B cell (primary cell): Measurements from ENCODE around the gene PPP1R18. TPM values are rescaled to one million over a fixed set of nuclear protein-coding genes. Genes with fewer than 3 reads are reported as not detected.
A peak's percentile ranks its signal among the peaks of the same experiment; 100 is the strongest.

Source experiments
- ATAC-seq: fragments of 200-7000 bp; cut with Tn5 transposase; one replicate; pipeline ENCODE4 v1.10.0; 2021; ENCODE audit warnings: low read depth, mild to moderate bottlenecking, moderate number of reproducible peaks, moderate library complexity
- CTCF ChIA-PET: fragments of 350-600 bp; sonication (Branson Sonifier 250); formaldehyde crosslinking; loops from one replicate; lab custom pipeline; 2021; ENCODE audit warnings: antibody characterized with exemption, inconsistent platforms; lab: Charles Lee
- POLR2A ChIA-PET: fragments of 350-600 bp; sonication (Branson Sonifier 250); formaldehyde crosslinking; loops from one replicate; lab custom pipeline; 2021; ENCODE audit warnings: antibody characterized with exemption; lab: Charles Lee
- DNase-seq: peaks from one replicate; pipeline ENCODE4 v3.0.0; 2013
- H2AFZ ChIP-seq: 2 replicates; pipeline ENCODE4 v1.6.1; 2012; ENCODE audit warnings: mild to moderate bottlenecking, low read depth, low read length; ENCODE audit not compliant: insufficient read depth, poor library complexity, severe bottlenecking
- H3K27ac ChIP-seq, 2 donors: 1 replicate in 1 of 2; 2 replicates in 1 of 2; pipeline ENCODE4 v1.5.1; 2012 to 2013; ENCODE audit warnings: low read length in 2 of 2, mild to moderate bottlenecking in 2 of 2, moderate library complexity in 1 of 2
- H3K27me3 ChIP-seq, 4 experiments: fragments of 200-600 bp in 1 of 4; sonication (generic) in 1 of 4; replicated peaks in 1 of 4; 1 replicate in 2 of 4; 2 replicates in 2 of 4; pipeline versions ENCODE4 v1.6.1 to v1.7.0; 2013 to 2016; ENCODE audit warnings: low read length in 3 of 4, mild to moderate bottlenecking in 2 of 4, mixed read lengths in 1 of 4, moderate library complexity in 1 of 4; ENCODE audit not compliant: insufficient read depth in 4 of 4, control insufficient read depth in 3 of 4; ENCODE audit errors: control extremely low read depth in 1 of 4
- H3K36me3 ChIP-seq, 2 experiments: replicated peaks in 1 of 2; 1 replicate in 1 of 2; 2 replicates in 1 of 2; pipeline versions ENCODE4 v1.6.1 to v1.7.1; 2013; ENCODE audit warnings: low read length in 1 of 2; ENCODE audit not compliant: insufficient read depth in 2 of 2, control insufficient read depth in 1 of 2; ENCODE audit errors: control extremely low read depth in 1 of 2, extremely low read depth in 1 of 2
- H3K4me1 ChIP-seq, 2 donors: fragments of 200-600 bp in 1 of 2; sonication (generic) in 1 of 2; 1 replicate in 1 of 2; 2 replicates in 1 of 2; pipeline versions ENCODE4 v1.5.1 to v1.6.1; 2013 to 2017; ENCODE audit warnings: low read length in 2 of 2; ENCODE audit not compliant: control insufficient read depth in 2 of 2, insufficient read depth in 2 of 2
- H3K4me2 ChIP-seq: replicated peaks from 2 replicates; pipeline ENCODE3; 2012; ENCODE audit warnings: mild to moderate bottlenecking, low read depth, low read length; ENCODE audit not compliant: poor library complexity, severe bottlenecking
- H3K4me3 ChIP-seq, 5 experiments: fragments of 200-600 bp in 1 of 5; sonication (generic) in 1 of 5; 1 replicate in 3 of 5; 2 replicates in 2 of 5; pipeline versions ENCODE4 v1.5.1 to v1.7.0; 2011 to 2016; ENCODE audit warnings: low read length in 4 of 5, mild to moderate bottlenecking in 4 of 5, low read depth in 2 of 5, control low read depth in 1 of 5, moderate library complexity in 1 of 5; ENCODE audit not compliant: insufficient read depth in 1 of 5; ENCODE audit errors: control extremely low read depth in 1 of 5, extremely low read depth in 1 of 5
- H3K79me2 ChIP-seq: fragments of 200-600 bp; sonication (generic); one replicate; pipeline ENCODE4 v1.6.0; 2016; ENCODE audit warnings: low read length; ENCODE audit not compliant: control insufficient read depth, insufficient read depth
- H3K9ac ChIP-seq: fragments of 200-600 bp; sonication (generic); 2 replicates; pipeline ENCODE4 v1.6.1; 2017; ENCODE audit warnings: mild to moderate bottlenecking, low read length, moderate library complexity
- H3K9me3 ChIP-seq, 3 donors: one replicate each; pipeline versions ENCODE4 v1.6.1 to v1.7.1; 2013; ENCODE audit warnings: low read length in 2 of 3; ENCODE audit not compliant: control insufficient read depth in 2 of 3, insufficient read depth in 1 of 3; ENCODE audit errors: control extremely low read depth in 1 of 3
- H4K20me1 ChIP-seq: 2 replicates; pipeline ENCODE4 v1.6.0; 2012; ENCODE audit warnings: mild to moderate bottlenecking, low read length; ENCODE audit not compliant: insufficient read depth, control insufficient read depth, poor library complexity, severe bottlenecking
- H3K27ac Mint-ChIP-seq: one replicate; pipeline ENCODE4 v1.8.0; 2021; ENCODE audit warnings: mixed read lengths
- H3K27me3 Mint-ChIP-seq: one replicate; pipeline ENCODE4 v1.8.0; 2021; ENCODE audit warnings: mixed read lengths
- H3K4me1 Mint-ChIP-seq: one replicate; pipeline ENCODE4 v1.8.0; 2021; ENCODE audit warnings: mixed read lengths
- H3K4me3 Mint-ChIP-seq: one replicate; pipeline ENCODE4 v1.8.0; 2021; ENCODE audit warnings: mixed read lengths
- H3K9me3 Mint-ChIP-seq: one replicate; pipeline ENCODE4 v1.8.0; 2022; ENCODE audit warnings: mixed read lengths; ENCODE audit not compliant: insufficient read depth
- CTCF ChIP-seq: fragments of 200-600 bp; IDR thresholded peaks from one replicate; pipeline ENCODE4 v1.8.0; 2022; ENCODE audit warnings: antibody characterized with exemption, mild to moderate bottlenecking
- EZH2 ChIP-seq: IDR thresholded peaks from 2 replicates; pipeline ENCODE4 v1.6.1; 2012; ENCODE audit warnings: borderline replicate concordance, low read depth, mild to moderate bottlenecking, moderate library complexity, low read length; ENCODE audit not compliant: insufficient read depth, poor library complexity, severe bottlenecking
- WGBS: methylation state at CpG from one replicate; pipeline ENCODE4 v1.1.5; 2013; ENCODE audit warnings: missing lambda C conversion rate; ENCODE audit not compliant: insufficient coverage; 5-methylcytosine and 5-hydroxymethylcytosine counted together
- intact Hi-C: fragments of 100-400 bp; cut with micrococcal nuclease; formaldehyde crosslinking; loops from one replicate; pipeline ENCODE4 v1.10.0; 2022
- polyA plus RNA-seq: library from polyadenylated mRNA; depleted of rRNA; stranded (reverse); fragments of >200 nt; gene quantifications from 2 replicates; pipeline ENCODE4 v1.2.3, GENCODE V29; 2012
- total RNA-seq, 2 donors: library from RNA; stranded (reverse); fragments of 120-200 nt in 1 of 2; gene quantifications; 1 replicate in 1 of 2; 2 replicates in 1 of 2; pipeline versions ENCODE4 v1.2.3 to v1.2.4, GENCODE V29; 2013 to 2022

Gene PPP1R18
- total and polyA plus RNA-seq, 2 donors (not counting 1 experiment from before 2014, with no cell fraction given) = 113 to 125 TPM

GRCh38 chr6:30689985-30690384 lies 3.5 kb upstream of the PPP1R18 start:
- H3K4me1 ChIP-seq = peaks cover 36 to 43% of the 10 kb centered on the region in 2 donors
- H4K20me1 ChIP-seq = peaks cover 26% of the 10 kb centered on the region
- ATAC-seq = no peak
- POLR2A ChIA-PET = interaction anchor here (2.9 kb wide), 1 partner anchor 27 kb away, joined by 10 read pairs; the partner anchor contains the start of gene MDC1
- H3K36me3 ChIP-seq = peaks cover 0 to 3% of the 10 kb centered on the region in 2 experiments
- intact Hi-C loops = loop anchor here (1.0 kb wide), 1 partner anchor 8 kb away; no protein-coding TSS in a partner anchor
- peak overlapping the region; percentile 93 to 97 for H3K27ac ChIP-seq
- no peaks in the 10 kb centered on the region for H3K27me3 ChIP-seq
- Mint-ChIP-seq H3K4me1 (peaks cover 58% of the 10 kb centered on the region), H3K9me3 (no peaks in the 10 kb centered on the region), H3K27me3 (no peaks in the 10 kb centered on the region), H3K4me3 (peak overlapping the region; percentile 97), H3K27ac (peak overlapping the region; percentile 99)
- H2AFZ ChIP-seq = peak overlapping the region; percentile 65
- peak overlapping the region; percentile 100 for H3K4me2 ChIP-seq
- peaks cover 30% of the 10 kb centered on the region for H3K79me2 ChIP-seq
- CTCF ChIA-PET = interaction anchor here (1.1 to 8.9 kb wide), 5 partner anchors 10 to 145 kb away, joined by 3 to 151 read pairs (median 4); partner anchors contain the start of genes MDC1, MRPS18B and TUBB
- H3K9me3 ChIP-seq = no peaks in the 10 kb centered on the region
- H3K9ac ChIP-seq = peak overlapping the region; percentile 98
- H3K4me3 ChIP-seq = peak overlapping the region; percentile 65 to 94 (median 79)
- no peak for TF ChIP-seq CTCF
- peak; percentile 29 for DNase-seq
- 35% methylated on average over 3 of the region's 4 CpGs for WGBS

GRCh38 chr6:30689022-30689865 lies 2.8 kb upstream of the PPP1R18 start:
- peaks cover 36 to 43% of the 10 kb centered on the region in 2 donors for H3K4me1 ChIP-seq
- POLR2A ChIA-PET = interaction anchor here (0.9 to 3.2 kb wide), 7 partner anchors 9 to 133 kb away, joined by 3 to 45 read pairs (median 6); partner anchors contain the start of genes DHX16, GNL1, MDC1 and TUBB
- no peaks in the 10 kb centered on the region for H3K9me3 Mint-ChIP-seq
- peaks cover 60% of the 10 kb centered on the region for H3K4me1 Mint-ChIP-seq
- H3K36me3 ChIP-seq = peaks cover 0 to 3% of the 10 kb centered on the region in 2 experiments
- H3K79me2 ChIP-seq = peaks cover 37% of the 10 kb centered on the region
- peak overlapping the region; percentile 99 for H3K27ac Mint-ChIP-seq
- no peaks in the 10 kb centered on the region for H3K9me3 ChIP-seq
- peak overlapping the region; percentile 98 for H3K9ac ChIP-seq
- no peaks in the 10 kb centered on the region for H3K27me3 ChIP-seq
- H3K27me3 Mint-ChIP-seq = no peaks in the 10 kb centered on the region
- no peak overlapping the region for H2AFZ ChIP-seq
- peaks cover 30% of the 10 kb centered on the region for H4K20me1 ChIP-seq
- H3K27ac ChIP-seq = peak overlapping the region; percentile 93 to 97
- intact Hi-C loops = no loop called here
- peak overlapping the region; percentile 100 for H3K4me2 ChIP-seq
- peak overlapping the region; percentile 97 for H3K4me3 Mint-ChIP-seq
- peak; percentile 38 for DNase-seq
- 71% methylated on average over 6 of the region's 11 CpGs for WGBS
- no peak for ATAC-seq
- peak overlapping the region; percentile 11 to 100 (median 91) for H3K4me3 ChIP-seq
- TF ChIP-seq EZH2 (no peak), CTCF (no peak)
- CTCF ChIA-PET = interaction anchor here (0.9 to 8.9 kb wide), 8 partner anchors 10 to 74 kb away, joined by 3 to 151 read pairs (median 5); partner anchors contain the start of genes DHX16, MDC1, MRPS18B and TUBB
